Stimulated activated CD4-positive, alpha-beta T cell treated with anti-CD3 and anti-CD28 coated beads, Interleukin-4, amount 100 ng/mL, for 4 hours (primary cell): ENCODE measurements around the gene TRIP12.

Experiments used
- DNase-seq, 2 experiments: peaks; one replicate each; pipeline ENCODE4 v3.0.0-alpha.2; 2020

Gene TRIP12

GRCh38 chr2:229714080-229714735 lies 207.6 kb downstream of the TRIP12 start, which contains the start of gene DNER:
Gene DNER (minus strand): TSS chr2:229714555. CDS start chr2:229714423, 132 bp downstream.
- peak; percentile 25 to 49 for DNase-seq
